GM10248 (cell line): ENCODE results near the gene TMEM225B.
"Not testable (repeated sequence)": the region's sequence is repeated elsewhere in the genome, so short reads cannot be mapped to it uniquely, and the experiment has no call there.

Experiments used
- CTCF ChIA-PET: fragments of 300-600 bp; sonication (Branson Sonifier 250); formaldehyde crosslinking; extraction: SDS; loops from one replicate; lab custom pipeline; 2021; ENCODE audit warnings: antibody characterized with exemption; lab: Yijun Ruan, JAX
- POLR2A ChIA-PET: fragments of 350-650 bp; sonication (Branson Sonifier 250); formaldehyde crosslinking; extraction: SDS; loops from one replicate; lab custom pipeline; 2020; ENCODE audit warnings: antibody characterized with exemption; lab: Yijun Ruan, JAX
- DNase-seq: peaks from one replicate; pipeline ENCODE4 v3.0.0; 2012; ENCODE audit errors: extremely low spot score
- CTCF ChIP-seq: IDR thresholded peaks from 2 replicates; pipeline ENCODE4 v1.5.1; 2012; ENCODE audit warnings: mild to moderate bottlenecking, low read depth; ENCODE audit errors: extremely low read depth, missing control alignments, control extremely low read depth

TMEM225B gene

GRCh38 chr7:99626661-99627060 lies 28.6 kb downstream of the TMEM225B start:
- ChIA-PET CTCF (interaction anchor here (1.2 kb wide), 1 partner anchor 10 kb away, joined by 3 read pairs; the partner anchor contains the start of gene ZSCAN25), POLR2A (no interaction called here)
- TF ChIP-seq CTCF = no peak
- no peak for DNase-seq

- DNase-seq = no peak
- ChIA-PET POLR2A (no interaction called here), CTCF (no interaction called here)
- TF ChIP-seq CTCF = no peak
These were observed 29.4 kb downstream of the TMEM225B start for GRCh38 chr7:99627513-99627912.

- ChIA-PET POLR2A (no interaction called here), CTCF (no interaction called here)
- no peak for DNase-seq
- TF ChIP-seq CTCF = no peak
These were observed 30.7 kb downstream of the TMEM225B start for GRCh38 chr7:99628471-99629465.

GRCh38 chr7:99629643-99630042 lies 31.6 kb downstream of the TMEM225B start:
- CTCF ChIA-PET = interaction anchor here (2.7 kb wide), 1 partner anchor 13 kb away, joined by 10 read pairs; the partner anchor contains the start of gene ZSCAN25
- POLR2A ChIA-PET = no interaction called here
- DNase-seq = no peak
- no peak for TF ChIP-seq CTCF

GRCh38 chr7:99631295-99632109 lies 33.4 kb downstream of the TMEM225B start:
- no peak for TF ChIP-seq CTCF
- ChIA-PET CTCF (interaction anchor here (0.8 to 2.7 kb wide), 4 partner anchors 9 to 54 kb away, joined by 3 to 10 read pairs (median 3); partner anchors contain the start of gene ZSCAN25), POLR2A (no interaction called here)
- DNase-seq = no peak

GRCh38 chr7:99637414-99637813 lies 39.3 kb downstream of the TMEM225B start:
- DNase-seq, POLR2A ChIA-PET, CTCF ChIA-PET: not testable (repeated sequence)
